HepG2 (cell line): ENCODE measurements around the gene CCDC18. TPM values are rescaled to one million over a fixed set of nuclear protein-coding genes. Genes with fewer than 3 reads are reported as not detected.

Experiments used
- ATF7 ChIP-seq, 2 experiments: fragments of 450-650 bp in 1 of 2; sonication (generic) in 1 of 2; formaldehyde crosslinking in 1 of 2; IDR thresholded peaks; 2 replicates each; pipeline versions ENCODE4 v1.4.0 to v1.6.1; 2016 to 2020; ENCODE audit warnings: antibody characterized with exemption in 1 of 2, mild to moderate bottlenecking in 1 of 2, missing genetic modification reagents in 1 of 2
- CAMTA2 ChIP-seq: sonication (generic); formaldehyde crosslinking; IDR thresholded peaks from 2 replicates; pipeline ENCODE4 v1.4.0; 2020; ENCODE audit warnings: mild to moderate bottlenecking, missing genetic modification reagents, borderline replicate concordance
- DMAP1 ChIP-seq: IDR thresholded peaks from 2 replicates; pipeline ENCODE4 v1.6.1; 2016
- DPF2 ChIP-seq: sonication (generic); formaldehyde crosslinking; IDR thresholded peaks from 2 replicates; pipeline ENCODE4 v1.4.0; 2020; ENCODE audit warnings: mild to moderate bottlenecking, low read depth, missing genetic modification reagents, borderline replicate concordance
- FOXM1 ChIP-seq: sonication (generic); formaldehyde crosslinking; IDR thresholded peaks from 2 replicates; pipeline ENCODE4 v1.5.0; 2020; ENCODE audit warnings: missing genetic modification reagents
- GLI4 ChIP-seq: sonication (generic); formaldehyde crosslinking; IDR thresholded peaks from 2 replicates; pipeline ENCODE4 v1.5.1; 2020; ENCODE audit warnings: missing genetic modification reagents, mild to moderate bottlenecking, moderate library complexity, borderline replicate concordance
- HHEX ChIP-seq: IDR thresholded peaks from 2 replicates; pipeline ENCODE4 v1.6.1; 2016; ENCODE audit warnings: control low read depth
- KAT2B ChIP-seq: fragments of 150-350 bp; IDR thresholded peaks from 2 replicates; pipeline ENCODE4 v1.6.1; 2014; ENCODE audit warnings: low read depth, low read length, borderline replicate concordance
- MED13 ChIP-seq: sonication (generic); formaldehyde crosslinking; IDR thresholded peaks from 2 replicates; pipeline ENCODE4 v1.5.0; 2020; ENCODE audit warnings: missing genetic modification reagents
- SAFB2 ChIP-seq: sonication (generic); formaldehyde crosslinking; IDR thresholded peaks from 2 replicates; pipeline ENCODE4 v1.5.1; 2020; ENCODE audit warnings: missing genetic modification reagents, low read depth, mild to moderate bottlenecking, borderline replicate concordance
- SNRNP70 ChIP-seq: fragments of 200-400 bp; formaldehyde crosslinking; IDR thresholded peaks from 2 replicates; pipeline ENCODE4 v1.6.1; 2017; ENCODE audit warnings: mild to moderate bottlenecking, low read depth, low read length, moderate library complexity
- SRF ChIP-seq: IDR thresholded peaks from 2 replicates; pipeline ENCODE4 v1.6.1; 2011; ENCODE audit warnings: mild to moderate bottlenecking, low read depth, low read length, moderate library complexity
- SRSF4 ChIP-seq: fragments of 200-400 bp; formaldehyde crosslinking; IDR thresholded peaks from one replicate; pipeline ENCODE4 v1.6.1; 2018; ENCODE audit warnings: mild to moderate bottlenecking, low read depth, low read length, moderate library complexity; ENCODE audit not compliant: poor library complexity, severe bottlenecking
- STAT5B ChIP-seq: sonication (generic); formaldehyde crosslinking; IDR thresholded peaks from 2 replicates; pipeline ENCODE4 v1.4.0; 2020; ENCODE audit warnings: missing genetic modification reagents
- TCF7 ChIP-seq: sonication (generic); IDR thresholded peaks from 2 replicates; pipeline ENCODE4 v1.6.1; 2016; ENCODE audit warnings: antibody characterized with exemption, low read depth
- TCF7L2 ChIP-seq: IDR thresholded peaks from 2 replicates; pipeline ENCODE4 v1.6.1; 2011; ENCODE audit warnings: mild to moderate bottlenecking, low read depth, low read length, moderate library complexity
- ZFY ChIP-seq: sonication (generic); formaldehyde crosslinking; IDR thresholded peaks from 2 replicates; pipeline ENCODE4 v1.4.0; 2020; ENCODE audit warnings: missing genetic modification reagents
- ZNF296 ChIP-seq: sonication (generic); formaldehyde crosslinking; conservative IDR thresholded peaks from 2 replicates; pipeline ENCODE4 v1.5.0; 2020; ENCODE audit warnings: mild to moderate bottlenecking, missing genetic modification reagents
- ZNF547 ChIP-seq: sonication (generic); formaldehyde crosslinking; IDR thresholded peaks from 2 replicates; pipeline ENCODE4 v1.5.1; 2020; ENCODE audit warnings: mild to moderate bottlenecking, missing genetic modification reagents
- ZNF550 ChIP-seq: sonication (generic); formaldehyde crosslinking; IDR thresholded peaks from 2 replicates; pipeline ENCODE4 v1.4.0; 2020; ENCODE audit warnings: mild to moderate bottlenecking, missing genetic modification reagents, borderline replicate concordance
- ZNF562 ChIP-seq: sonication (generic); formaldehyde crosslinking; IDR thresholded peaks from 2 replicates; pipeline ENCODE4 v1.8.0; 2022; ENCODE audit warnings: missing genetic modification reagents, borderline replicate concordance
- ZNF746 ChIP-seq: sonication (generic); formaldehyde crosslinking; IDR thresholded peaks from 2 replicates; pipeline ENCODE4 v1.8.0; 2022; ENCODE audit warnings: mild to moderate bottlenecking, missing genetic modification reagents
- ZNF891 ChIP-seq: sonication (generic); formaldehyde crosslinking; IDR thresholded peaks from 2 replicates; pipeline ENCODE4 v1.5.0; 2020; ENCODE audit warnings: mild to moderate bottlenecking, missing genetic modification reagents
- polyA plus RNA-seq, 8 experiments: library from polyadenylated mRNA; depleted of rRNA in 3 of 8; stranded (reverse) in 7 of 8; unstranded in 1 of 8; fragments of >200 nt; fragmentation: Illumina TruSeq in 4 of 8; extraction: Trizol in 4 of 8; gene quantifications; 2 replicates each; pipeline versions ENCODE4 v1.2.1 to v1.2.3, GENCODE V29; 2011 to 2016; ENCODE audit warnings: low read depth in 4 of 8, missing spikeins in 1 of 8, mixed read lengths in 1 of 8; ENCODE audit not compliant: insufficient read depth in 1 of 8
- total RNA-seq, 5 experiments: library from RNA; depleted of rRNA; stranded (reverse); fragments of >200 nt; fragmentation: Illumina TruSeq; extraction: Trizol; gene quantifications; 2 replicates each; pipeline ENCODE4 v1.2.3, GENCODE V29; 2016; ENCODE audit warnings: low read depth in 1 of 5
- TF ChIP-seq, protein P1 (sequence below): sonication (generic); formaldehyde crosslinking; IDR thresholded peaks from 2 replicates; pipeline ENCODE4 v1.5.1; 2020; ENCODE audit warnings: mild to moderate bottlenecking, missing genetic modification reagents
- TF ChIP-seq, protein P2 (sequence below): sonication (generic); formaldehyde crosslinking; IDR thresholded peaks from 2 replicates; pipeline ENCODE4 v1.9.0; 2021; ENCODE audit warnings: missing genetic modification reagents, borderline replicate concordance
- TF ChIP-seq, protein P3 (sequence below): sonication (generic); formaldehyde crosslinking; IDR thresholded peaks from 2 replicates; pipeline ENCODE4 v1.5.0; 2020; ENCODE audit warnings: mild to moderate bottlenecking, missing genetic modification reagents, borderline replicate concordance

The CCDC18 gene
- total and polyA plus RNA-seq, 2 of the 13 experiments (the other 11 are each of a cell fraction or from before 2014, with no cell fraction given): 1.9 to 18.4 TPM

DNA sequence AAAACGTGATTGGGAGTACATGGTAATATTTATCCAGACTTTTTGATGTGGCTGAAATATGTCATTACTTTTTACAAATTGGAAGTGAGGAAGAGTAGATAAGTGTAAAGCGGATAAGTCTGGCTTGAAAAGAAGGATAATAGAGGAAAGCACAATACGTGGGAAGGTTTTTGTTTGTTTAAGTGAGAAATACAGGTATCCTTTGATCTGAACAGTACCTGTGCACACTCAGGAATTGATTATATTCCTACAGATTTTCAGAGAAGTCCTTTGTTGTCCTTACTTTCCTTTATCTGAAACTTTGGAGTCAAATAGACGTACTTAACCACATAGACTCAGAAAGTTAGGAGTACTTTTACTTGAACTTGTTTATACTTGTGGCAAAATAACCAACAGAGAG lies 20.2 kb downstream of the CCDC18 start (continued):
- TF ChIP-seq SAFB2 (CRISPR knock-in tag) (no peak), GLI4 (CRISPR knock-in tag) (no peak), ZNF296 (CRISPR knock-in tag) (no peak), ZNF550 (no peak), SNRNP70 (no peak), SRF (no peak), ZNF746 (CRISPR knock-in tag) (no peak), DPF2 (no peak), SRSF4 (no peak), KAT2B (no peak), ZFY (CRISPR knock-in tag) (no peak), CAMTA2 (CRISPR knock-in tag) (no peak), HHEX (CRISPR knock-in tag) (no peak), ZNF547 (no peak), STAT5B (CRISPR knock-in tag) (no peak), FOXM1 (CRISPR knock-in tag) (no peak), ZNF891 (CRISPR knock-in tag) (no peak), TCF7L2 (peak; percentile 88), MED13 (CRISPR knock-in tag) (no peak), ZNF562 (CRISPR knock-in tag) (no peak), TCF7 (peak; percentile 89), ATF7 (IDR thresholded peaks at IDR 0.05) (no peak), ATF7 (CRISPR knock-in tag; IDR thresholded peaks at IDR 0.05) (no peak), DMAP1 (CRISPR knock-in tag) (no peak)
- TF ChIP-seq, protein P1, sequence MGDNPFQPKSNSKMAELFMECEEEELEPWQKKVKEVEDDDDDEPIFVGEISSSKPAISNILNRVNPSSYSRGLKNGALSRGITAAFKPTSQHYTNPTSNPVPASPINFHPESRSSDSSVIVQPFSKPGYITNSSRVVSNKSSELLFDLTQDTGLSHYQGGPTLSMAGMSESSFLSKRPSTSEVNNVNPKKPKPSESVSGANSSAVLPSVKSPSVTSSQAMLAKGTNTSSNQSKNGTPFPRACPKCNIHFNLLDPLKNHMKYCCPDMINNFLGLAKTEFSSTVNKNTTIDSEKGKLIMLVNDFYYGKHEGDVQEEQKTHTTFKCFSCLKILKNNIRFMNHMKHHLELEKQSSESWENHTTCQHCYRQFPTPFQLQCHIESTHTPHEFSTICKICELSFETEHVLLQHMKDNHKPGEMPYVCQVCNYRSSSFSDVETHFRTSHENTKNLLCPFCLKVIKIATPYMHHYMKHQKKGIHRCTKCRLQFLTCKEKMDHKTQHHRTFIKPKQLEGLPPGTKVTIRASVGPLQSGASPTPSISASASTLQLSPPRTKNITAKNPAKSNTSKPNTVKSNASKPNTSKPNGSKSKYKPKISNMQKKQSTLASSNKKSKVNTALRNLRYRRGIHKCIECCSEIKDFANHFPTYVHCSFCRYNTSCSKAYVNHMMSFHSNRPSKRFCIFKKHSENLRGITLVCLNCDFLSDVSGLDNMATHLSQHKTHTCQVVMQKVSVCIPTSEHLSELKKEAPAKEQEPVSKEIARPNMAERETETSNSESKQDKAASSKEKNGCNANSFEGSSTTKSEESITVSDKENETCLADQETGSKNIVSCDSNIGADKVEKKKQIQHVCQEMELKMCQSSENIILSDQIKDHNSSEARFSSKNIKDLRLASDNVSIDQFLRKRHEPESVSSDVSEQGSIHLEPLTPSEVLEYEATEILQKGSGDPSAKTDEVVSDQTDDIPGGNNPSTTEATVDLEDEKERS (CRISPR knock-in tag): no peak
- TF ChIP-seq, protein P2, sequence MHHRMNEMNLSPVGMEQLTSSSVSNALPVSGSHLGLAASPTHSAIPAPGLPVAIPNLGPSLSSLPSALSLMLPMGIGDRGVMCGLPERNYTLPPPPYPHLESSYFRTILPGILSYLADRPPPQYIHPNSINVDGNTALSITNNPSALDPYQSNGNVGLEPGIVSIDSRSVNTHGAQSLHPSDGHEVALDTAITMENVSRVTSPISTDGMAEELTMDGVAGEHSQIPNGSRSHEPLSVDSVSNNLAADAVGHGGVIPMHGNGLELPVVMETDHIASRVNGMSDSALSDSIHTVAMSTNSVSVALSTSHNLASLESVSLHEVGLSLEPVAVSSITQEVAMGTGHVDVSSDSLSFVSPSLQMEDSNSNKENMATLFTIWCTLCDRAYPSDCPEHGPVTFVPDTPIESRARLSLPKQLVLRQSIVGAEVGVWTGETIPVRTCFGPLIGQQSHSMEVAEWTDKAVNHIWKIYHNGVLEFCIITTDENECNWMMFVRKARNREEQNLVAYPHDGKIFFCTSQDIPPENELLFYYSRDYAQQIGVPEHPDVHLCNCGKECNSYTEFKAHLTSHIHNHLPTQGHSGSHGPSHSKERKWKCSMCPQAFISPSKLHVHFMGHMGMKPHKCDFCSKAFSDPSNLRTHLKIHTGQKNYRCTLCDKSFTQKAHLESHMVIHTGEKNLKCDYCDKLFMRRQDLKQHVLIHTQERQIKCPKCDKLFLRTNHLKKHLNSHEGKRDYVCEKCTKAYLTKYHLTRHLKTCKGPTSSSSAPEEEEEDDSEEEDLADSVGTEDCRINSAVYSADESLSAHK: no peak
- TF ChIP-seq, protein P3, sequence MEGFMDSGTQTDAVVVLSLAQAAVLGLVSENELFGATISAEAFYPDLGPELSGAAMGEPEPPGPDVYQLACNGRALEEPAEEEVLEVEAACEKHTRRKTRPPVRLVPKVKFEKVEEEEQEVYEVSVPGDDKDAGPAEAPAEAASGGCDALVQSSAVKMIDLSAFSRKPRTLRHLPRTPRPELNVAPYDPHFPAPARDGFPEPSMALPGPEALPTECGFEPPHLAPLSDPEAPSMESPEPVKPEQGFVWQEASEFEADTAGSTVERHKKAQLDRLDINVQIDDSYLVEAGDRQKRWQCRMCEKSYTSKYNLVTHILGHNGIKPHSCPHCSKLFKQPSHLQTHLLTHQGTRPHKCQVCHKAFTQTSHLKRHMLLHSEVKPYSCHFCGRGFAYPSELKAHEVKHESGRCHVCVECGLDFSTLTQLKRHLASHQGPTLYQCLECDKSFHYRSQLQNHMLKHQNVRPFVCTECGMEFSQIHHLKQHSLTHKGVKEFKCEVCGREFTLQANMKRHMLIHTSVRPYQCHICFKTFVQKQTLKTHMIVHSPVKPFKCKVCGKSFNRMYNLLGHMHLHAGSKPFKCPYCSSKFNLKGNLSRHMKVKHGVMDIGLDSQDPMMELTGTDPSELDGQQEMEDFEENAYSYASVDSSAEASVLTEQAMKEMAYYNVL (CRISPR knock-in tag): peak; percentile 98
